Mucosa of rectum (tissue), 2 donors: Measurements from ENCODE around the gene TIPIN.
A peak's percentile ranks its signal among the peaks of the same experiment; 100 is the strongest.
"Not testable (repeated sequence)": the region's sequence is repeated elsewhere in the genome, so short reads cannot be mapped to it uniquely, and the experiment has no call there.

Experiments
- H3K27ac ChIP-seq, 2 donors: one replicate each; pipeline ENCODE4 v1.7.0; 2013; ENCODE audit warnings: inconsistent platforms in 2 of 2, low read depth in 2 of 2, low read length in 2 of 2
- H3K27me3 ChIP-seq, 2 donors: one replicate each; pipeline ENCODE4 v1.7.0; 2013; ENCODE audit warnings: low read length in 2 of 2; ENCODE audit not compliant: control insufficient read depth in 2 of 2, insufficient read depth in 2 of 2
- H3K36me3 ChIP-seq, 2 donors: one replicate each; pipeline ENCODE4 v1.7.0; 2013; ENCODE audit warnings: low read length in 2 of 2; ENCODE audit not compliant: control insufficient read depth in 2 of 2, insufficient read depth in 2 of 2
- H3K4me1 ChIP-seq, 2 donors: one replicate each; pipeline ENCODE4 v1.7.0; 2013; ENCODE audit warnings: low read length in 2 of 2, mild to moderate bottlenecking in 1 of 2; ENCODE audit not compliant: control insufficient read depth in 2 of 2, insufficient read depth in 2 of 2
- H3K4me3 ChIP-seq, 2 donors: one replicate each; pipeline ENCODE4 v1.7.0; 2013; ENCODE audit warnings: low read length in 2 of 2
- H3K9ac ChIP-seq, 2 donors: one replicate each; pipeline ENCODE4 v1.7.0; 2013; ENCODE audit warnings: low read length in 2 of 2, low read depth in 1 of 2, mild to moderate bottlenecking in 1 of 2
- H3K9me3 ChIP-seq, 2 donors: one replicate each; pipeline ENCODE4 v1.7.0; 2013; ENCODE audit warnings: low read length in 2 of 2; ENCODE audit not compliant: control insufficient read depth in 2 of 2
- donor health status: healthy.
- donor health status: Normal muscosa, but diverticular disease.

Gene TIPIN

DNA sequence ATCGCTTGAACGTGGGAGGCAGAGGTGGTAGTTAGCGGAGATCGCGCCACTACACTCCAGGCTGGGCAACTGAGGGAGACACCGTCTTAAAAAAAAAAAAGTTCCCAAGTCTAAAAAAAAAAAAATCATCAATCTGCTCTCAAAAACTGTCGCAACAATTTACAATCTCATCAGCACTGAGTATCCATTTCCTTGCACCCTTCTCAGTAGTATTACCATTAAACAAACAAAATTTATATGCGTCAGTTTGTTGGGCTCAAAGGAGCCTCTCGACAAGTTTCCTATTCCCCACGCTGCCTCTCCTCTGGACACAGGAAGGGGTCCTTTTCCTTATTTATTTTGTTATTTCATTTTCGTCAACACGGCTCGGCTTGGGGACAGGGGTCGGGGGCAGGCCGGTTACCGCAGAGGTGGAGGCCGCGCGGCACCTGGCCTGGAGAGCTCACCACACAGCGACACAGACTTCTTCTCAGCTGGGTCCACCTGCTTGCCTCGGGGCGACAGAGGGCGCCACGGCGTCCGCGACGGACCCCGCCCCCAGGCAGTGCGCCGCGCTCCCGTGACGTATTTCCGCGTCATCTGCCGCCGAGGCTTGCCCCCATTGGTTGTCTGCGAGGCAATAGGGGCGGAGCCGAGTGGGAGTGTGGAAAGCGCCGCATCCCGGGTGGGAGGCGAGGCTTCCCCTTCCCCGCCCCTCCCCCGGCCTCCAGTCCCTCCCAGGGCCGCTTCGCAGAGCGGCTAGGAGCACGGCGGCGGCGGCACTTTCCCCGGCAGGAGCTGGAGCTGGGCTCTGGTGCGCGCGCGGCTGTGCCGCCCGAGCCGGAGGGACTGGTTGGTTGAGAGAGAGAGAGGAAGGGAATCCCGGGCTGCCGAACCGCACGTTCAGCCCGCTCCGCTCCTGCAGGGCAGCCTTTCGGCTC is 30.0 kb upstream of the TIPIN start, which contains the start of gene MAP2K1:
Gene MAP2K1, plus strand, starts transcription at position 709 of the 920 bp plus-strand sequence. CDS start 436 bp downstream, outside the sequence.
- Histone ChIP-seq H3K27me3 (no peaks in the 10 kb centered on the region), H3K4me1 (peaks cover 11 to 15% of the 10 kb centered on the region in 2 donors), H3K9me3 (no peaks in the 10 kb centered on the region), H3K27ac (peak within 1 kb of the TSS; percentile 83 to 86), H3K9ac (peak within 1 kb of the TSS; percentile 70 to 82), H3K4me3 (peak within 1 kb of the TSS; percentile 80 to 89), H3K36me3 (no peaks in the 10 kb centered on the region)

DNA sequence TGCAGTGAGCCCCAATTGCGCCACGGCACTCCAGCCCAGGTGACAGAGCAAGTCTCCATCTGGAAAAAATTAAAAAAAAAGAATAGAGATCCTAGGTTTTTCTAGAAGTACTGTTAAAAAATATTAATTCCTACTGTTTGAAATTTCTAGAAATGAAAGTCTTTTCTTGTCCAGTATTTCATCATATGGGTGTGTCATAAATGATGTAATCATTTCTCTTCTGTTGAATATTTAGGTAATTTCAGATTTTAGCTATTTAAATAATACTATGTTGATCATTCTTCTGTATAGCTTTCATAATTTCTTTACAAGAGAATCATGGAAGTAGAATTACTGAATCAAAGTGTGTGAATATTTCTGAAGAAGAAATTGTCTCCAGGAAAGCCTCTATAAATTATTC is 24.9 kb upstream of the TIPIN start:
- H3K9ac ChIP-seq, H3K9me3 ChIP-seq, H3K4me3 ChIP-seq, H3K27me3 ChIP-seq, H3K36me3 ChIP-seq, H3K27ac ChIP-seq, H3K4me1 ChIP-seq: not testable (repeated sequence)

DNA sequence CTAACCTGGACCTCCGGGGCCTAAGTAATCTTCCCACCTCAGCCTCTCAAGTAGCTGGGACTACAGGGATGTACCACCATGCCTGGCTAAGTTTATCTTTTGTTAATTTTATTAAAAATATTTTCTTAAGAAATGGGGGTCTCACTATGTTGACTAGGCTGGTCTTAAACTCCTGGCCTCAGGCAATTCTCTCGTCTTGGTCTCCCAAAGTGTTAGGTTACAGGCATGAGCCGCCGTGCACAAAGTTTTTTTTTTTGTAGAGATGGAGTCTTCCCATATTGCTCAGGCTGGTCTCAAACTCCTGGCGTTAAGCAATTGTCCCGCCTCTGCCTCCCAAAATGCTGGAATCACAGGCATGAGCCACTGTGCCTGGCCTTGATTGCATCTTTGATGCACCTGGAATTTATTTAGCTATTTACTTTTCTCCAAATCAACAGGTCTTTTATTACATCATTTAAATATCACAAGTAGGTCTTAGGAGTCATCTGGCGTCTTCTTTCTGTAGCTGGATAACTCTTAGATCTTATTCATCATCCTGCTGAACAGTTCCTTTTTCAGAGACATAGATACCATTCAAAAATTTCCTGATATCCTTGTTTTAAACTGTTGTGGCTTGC is 22.4 kb upstream of the TIPIN start:
- Histone ChIP-seq H3K4me1 (no peaks in the 10 kb centered on the region), H3K36me3 (no peaks in the 10 kb centered on the region), H3K9ac (no peak overlapping the region), H3K9me3 (no peaks in the 10 kb centered on the region), H3K27ac (no peak overlapping the region), H3K27me3 (no peaks in the 10 kb centered on the region), H3K4me3 (no peak overlapping the region)

DNA sequence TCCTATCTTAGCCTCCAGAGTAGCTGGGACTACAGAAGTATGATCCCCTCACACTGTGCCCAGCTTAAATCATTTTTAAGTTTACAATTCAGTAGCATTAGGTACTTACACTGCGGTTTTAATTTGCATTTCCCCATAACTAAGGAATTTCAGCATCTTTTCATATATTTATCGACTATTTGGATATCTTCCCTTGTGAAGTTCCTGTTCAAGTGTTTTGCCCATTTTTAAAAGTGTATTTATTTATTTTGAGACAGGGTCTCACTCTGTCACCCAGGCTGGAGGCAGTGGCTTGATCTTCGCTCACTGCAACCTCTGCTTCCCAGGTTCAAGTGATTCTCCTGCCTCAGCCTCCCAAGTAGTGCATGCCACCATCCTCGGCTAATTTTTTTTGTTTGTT is 17.7 kb upstream of the TIPIN start:
- no peak overlapping the region for H3K27ac ChIP-seq
- no peaks in the 10 kb centered on the region for H3K36me3 ChIP-seq
- H3K9ac ChIP-seq = no peak overlapping the region
- H3K27me3 ChIP-seq = no peaks in the 10 kb centered on the region
- H3K4me3 ChIP-seq = no peak overlapping the region
- peaks cover 0 to 2% of the 10 kb centered on the region in 2 donors for H3K4me1 ChIP-seq
- no peaks in the 10 kb centered on the region for H3K9me3 ChIP-seq

DNA sequence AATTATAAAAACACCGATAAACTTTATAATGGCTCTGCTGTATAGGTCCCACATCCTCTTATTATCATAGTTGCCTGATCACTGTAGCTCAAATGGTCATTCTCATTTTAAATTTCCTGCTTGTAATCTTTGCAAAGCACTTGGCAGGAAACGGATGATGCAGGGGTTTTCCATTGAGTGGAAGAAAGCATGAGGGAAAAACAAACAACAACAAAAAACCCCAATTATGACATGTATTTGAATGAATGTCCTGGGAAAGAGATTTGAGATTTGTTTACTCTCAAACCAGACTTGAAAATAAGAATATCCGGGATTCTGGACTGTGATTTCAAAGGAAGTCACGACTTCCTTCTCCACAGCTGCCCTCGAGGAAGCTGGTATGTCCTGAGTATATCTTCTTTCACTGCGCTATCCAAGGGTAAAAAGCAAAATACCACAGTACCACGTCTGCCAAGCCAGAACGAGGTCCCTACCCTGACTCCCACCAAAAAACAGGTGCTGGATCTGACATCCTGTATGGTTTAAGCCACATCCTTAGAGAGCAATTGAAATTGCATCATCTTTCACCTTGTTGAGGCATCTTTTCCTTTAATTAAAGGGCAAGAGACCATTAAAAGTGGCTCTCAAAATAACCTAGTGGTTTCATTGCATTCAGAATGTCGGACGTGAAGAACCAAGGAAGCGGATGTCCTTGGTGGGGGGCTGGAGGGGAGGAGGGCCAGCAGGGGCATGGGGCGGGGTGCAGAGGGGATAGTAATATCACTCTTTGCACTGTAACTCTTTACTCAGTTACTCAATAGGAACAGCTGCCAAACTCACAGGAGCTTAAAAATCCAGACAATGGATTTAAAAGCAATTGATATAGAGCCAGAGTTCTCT is 13.5 kb upstream of the TIPIN start:
- peak overlapping the region; percentile 76 for H3K27ac ChIP-seq

DNA sequence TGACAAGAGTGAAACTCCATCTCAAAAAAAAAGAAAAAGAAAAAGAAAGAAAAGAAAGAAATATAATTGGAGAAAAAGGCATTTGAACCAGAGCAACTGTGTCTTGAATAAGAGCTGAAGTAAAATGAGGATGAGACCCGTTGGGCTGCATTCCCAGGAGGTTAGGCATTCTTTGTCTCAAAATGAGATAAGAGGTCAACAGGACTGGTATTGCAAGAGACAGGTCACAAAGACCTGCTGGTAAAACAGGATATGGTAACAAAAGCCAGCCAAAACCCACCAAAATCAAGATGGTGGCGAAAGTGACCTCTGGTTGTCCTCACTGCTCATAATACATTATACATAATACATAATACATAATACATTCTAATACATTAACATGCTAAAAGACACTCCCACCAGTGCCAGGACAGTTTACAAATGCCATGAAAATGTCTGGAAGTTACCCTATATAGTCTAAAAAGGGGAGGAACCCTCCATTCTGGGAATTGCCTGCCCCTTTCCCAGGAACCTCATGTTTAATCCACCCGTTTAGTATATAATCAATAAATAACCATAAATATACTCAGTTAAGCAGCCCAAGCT is 8.6 kb upstream of the TIPIN start:
- Histone ChIP-seq H3K36me3 (no peaks in the 10 kb centered on the region), H3K27me3 (no peaks in the 10 kb centered on the region), H3K4me1 (peaks cover 0 to 1% of the 10 kb centered on the region in 2 donors), H3K4me3 (no peak overlapping the region), H3K27ac (no peak overlapping the region), H3K9me3 (no peaks in the 10 kb centered on the region), H3K9ac (no peak overlapping the region)

More for the DNA sequence above, 13.5 kb upstream of the TIPIN start:
- Histone ChIP-seq H3K9ac (peak overlapping the region; percentile 61 to 78), H3K9me3 (no peaks in the 10 kb centered on the region), H3K4me3 (peak overlapping the region; percentile 61 to 82), H3K36me3 (no peaks in the 10 kb centered on the region), H3K27me3 (no peaks in the 10 kb centered on the region), H3K4me1 (peaks cover 0 to 2% of the 10 kb centered on the region in 2 donors)

DNA sequence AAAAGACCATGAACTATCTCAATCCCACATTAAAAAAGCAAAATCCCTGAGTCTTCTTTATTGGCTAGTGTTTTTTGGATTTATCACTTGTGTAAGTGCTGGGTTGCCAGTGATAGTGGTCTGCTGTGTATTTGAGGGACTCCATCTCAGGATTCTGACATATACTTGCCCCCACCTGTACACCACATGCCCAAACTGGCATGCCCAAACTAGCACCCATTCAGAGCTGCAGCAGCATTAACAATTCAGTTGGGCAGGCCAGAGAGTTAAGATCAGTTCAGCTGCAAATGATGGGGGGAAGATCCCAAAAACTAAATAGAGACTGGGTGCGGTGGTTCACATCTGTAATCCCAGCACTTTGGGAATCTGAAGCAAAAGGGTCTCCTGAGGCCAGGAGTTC is 6.3 kb upstream of the TIPIN start:
- Histone ChIP-seq H3K27me3 (no peaks in the 10 kb centered on the region), H3K4me1 (no peaks in the 10 kb centered on the region), H3K4me3 (no peak overlapping the region), H3K9me3 (no peaks in the 10 kb centered on the region), H3K9ac (no peak overlapping the region), H3K27ac (no peak overlapping the region), H3K36me3 (no peaks in the 10 kb centered on the region)

DNA sequence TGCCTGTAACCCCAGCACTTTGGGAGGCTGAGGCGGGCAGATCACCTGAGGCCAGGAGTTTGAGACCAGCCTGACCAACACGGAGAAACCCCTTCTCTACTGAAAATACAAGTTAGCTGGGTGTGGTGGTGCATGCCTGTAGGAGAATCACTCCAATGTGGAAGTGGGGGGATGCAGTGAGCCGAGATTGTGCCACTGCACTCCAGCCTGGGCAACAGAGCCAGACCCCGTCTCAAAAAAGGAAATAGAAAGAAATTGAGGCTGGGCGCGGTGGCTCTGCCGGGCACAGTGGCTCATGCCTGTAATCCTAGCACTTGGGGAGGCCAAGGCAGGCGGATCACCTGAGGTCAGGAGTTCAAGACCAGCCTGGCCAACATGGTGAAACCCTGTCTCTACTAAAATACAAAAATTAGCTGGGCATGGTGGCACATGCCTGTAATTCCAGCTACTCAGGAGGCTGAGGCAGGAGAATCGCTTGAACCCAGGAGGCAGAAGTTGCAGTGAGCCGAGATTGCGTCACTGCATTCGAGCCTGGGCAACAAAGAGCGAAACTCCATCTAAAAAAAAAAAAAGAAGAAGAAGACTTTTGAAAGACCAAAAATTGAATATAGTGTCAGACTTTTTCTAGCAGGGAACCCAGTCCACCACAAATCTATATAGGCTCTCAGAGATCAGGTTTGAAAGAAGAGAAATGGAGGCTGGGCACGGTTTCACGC is 5.4 kb upstream of the TIPIN start:
- not testable (repeated sequence) for H3K27me3 ChIP-seq, H3K36me3 ChIP-seq, H3K4me1 ChIP-seq, H3K4me3 ChIP-seq, H3K9me3 ChIP-seq, H3K27ac ChIP-seq, H3K9ac ChIP-seq

DNA sequence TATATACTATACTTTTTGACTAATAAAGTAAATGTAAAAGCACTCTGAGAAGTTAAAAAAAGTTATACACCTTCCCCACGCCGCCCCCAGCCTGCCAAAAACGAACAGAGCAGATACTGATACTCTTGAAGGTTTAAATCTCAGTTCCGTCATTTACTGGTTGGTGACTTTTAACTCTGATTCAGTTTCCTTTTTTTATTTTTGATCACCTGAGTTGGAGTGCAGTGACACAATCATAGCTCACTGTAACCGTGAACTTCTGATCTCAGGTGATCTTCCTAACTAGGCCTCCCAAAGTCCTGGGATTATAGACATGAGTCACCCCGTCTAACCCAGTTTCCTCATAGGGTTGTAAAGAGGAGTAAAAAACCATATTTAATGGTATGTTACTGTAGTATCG is 3.3 kb upstream of the TIPIN start:
- Histone ChIP-seq H3K27ac (peak overlapping the region; percentile 48 to 58), H3K4me3 (no peak overlapping the region), H3K4me1 (peaks cover 5% of the 10 kb centered on the region in 2 donors), H3K9me3 (no peaks in the 10 kb centered on the region), H3K36me3 (no peaks in the 10 kb centered on the region), H3K9ac (no peak overlapping the region), H3K27me3 (no peaks in the 10 kb centered on the region)
